ENCODE measurements around the gene GRIK5.

GRIK5 gene

GRCh38 chr19:42075616-42076379 lies 5.8 kb upstream of the GRIK5 start, which contains the start of gene ZNF574:
Gene ZNF574, plus strand, starts transcription at chr19:42076166. Its CDS starts 2,441 bp downstream, at chr19:42078607.
- DNase-seq = peak; percentile 98

GRCh38 chr19:42075364-42075615 lies 5.3 kb upstream of the GRIK5 start:
- DNase-seq = no peak

GRCh38 chr19:42074513-42075363 lies 4.7 kb upstream of the GRIK5 start:
- peak; percentile 54 for DNase-seq

GRCh38 chr19:42071247-42071646 lies 1.2 kb upstream of the GRIK5 start:
- DNase-seq = no peak

GRCh38 chr19:42068756-42069571 lies 1.0 kb downstream of the GRIK5 start:
- no peak for DNase-seq

- DNase-seq = no peak
Measured at GRCh38 chr19:42068361-42068755, 1.6 kb downstream of the GRIK5 start.

- DNase-seq = no peak
Measured at GRCh38 chr19:42067315-42067888, 2.6 kb downstream of the GRIK5 start.

GRCh38 chr19:42066075-42066754 lies 3.8 kb downstream of the GRIK5 start:
- no peak for DNase-seq

- DNase-seq = no peak
Measured at GRCh38 chr19:42065511-42065910, 4.5 kb downstream of the GRIK5 start.

- no peak for DNase-seq
Measured at GRCh38 chr19:42065051-42065450, 5.0 kb downstream of the GRIK5 start.

GRCh38 chr19:42064432-42064831 lies 5.6 kb downstream of the GRIK5 start:
- no peak for DNase-seq

- no peak for DNase-seq
Measured at GRCh38 chr19:42062381-42062780, 7.6 kb downstream of the GRIK5 start.

GRCh38 chr19:42060117-42060516 lies 9.9 kb downstream of the GRIK5 start:
- no peak for DNase-seq

GRCh38 chr19:42059196-42059595 lies 10.8 kb downstream of the GRIK5 start:
- no peak for DNase-seq

- DNase-seq = no peak
Measured at GRCh38 chr19:42057846-42058245, 12.2 kb downstream of the GRIK5 start.

GRCh38 chr19:42054205-42054604 lies 15.8 kb downstream of the GRIK5 start:
- DNase-seq = no peak

- no peak for DNase-seq
Measured at GRCh38 chr19:42053037-42053935, 16.7 kb downstream of the GRIK5 start.

GRCh38 chr19:42052241-42052863 lies 17.7 kb downstream of the GRIK5 start:
- DNase-seq = no peak

GRCh38 chr19:42051166-42052115 lies 18.6 kb downstream of the GRIK5 start:
- DNase-seq = no peak

GRCh38 chr19:42048992-42049391 lies 21.0 kb downstream of the GRIK5 start:
- no peak for DNase-seq
